ENCODE results near the gene RMND5B. TPM values are rescaled to one million over a fixed set of nuclear protein-coding genes. Genes with fewer than 3 reads are reported as not detected.
A peak's percentile ranks its signal among the peaks of the same experiment; 100 is the strongest.

The RMND5B gene, protein sequence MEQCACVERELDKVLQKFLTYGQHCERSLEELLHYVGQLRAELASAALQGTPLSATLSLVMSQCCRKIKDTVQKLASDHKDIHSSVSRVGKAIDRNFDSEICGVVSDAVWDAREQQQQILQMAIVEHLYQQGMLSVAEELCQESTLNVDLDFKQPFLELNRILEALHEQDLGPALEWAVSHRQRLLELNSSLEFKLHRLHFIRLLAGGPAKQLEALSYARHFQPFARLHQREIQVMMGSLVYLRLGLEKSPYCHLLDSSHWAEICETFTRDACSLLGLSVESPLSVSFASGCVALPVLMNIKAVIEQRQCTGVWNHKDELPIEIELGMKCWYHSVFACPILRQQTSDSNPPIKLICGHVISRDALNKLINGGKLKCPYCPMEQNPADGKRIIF
- total RNA-seq (10 to 100 TPM; 12.1 to 21.7 (median 17.4) TPM), polyA plus RNA-seq (10 to 100 TPM; 26.4 to 29.8 TPM)

DNA sequence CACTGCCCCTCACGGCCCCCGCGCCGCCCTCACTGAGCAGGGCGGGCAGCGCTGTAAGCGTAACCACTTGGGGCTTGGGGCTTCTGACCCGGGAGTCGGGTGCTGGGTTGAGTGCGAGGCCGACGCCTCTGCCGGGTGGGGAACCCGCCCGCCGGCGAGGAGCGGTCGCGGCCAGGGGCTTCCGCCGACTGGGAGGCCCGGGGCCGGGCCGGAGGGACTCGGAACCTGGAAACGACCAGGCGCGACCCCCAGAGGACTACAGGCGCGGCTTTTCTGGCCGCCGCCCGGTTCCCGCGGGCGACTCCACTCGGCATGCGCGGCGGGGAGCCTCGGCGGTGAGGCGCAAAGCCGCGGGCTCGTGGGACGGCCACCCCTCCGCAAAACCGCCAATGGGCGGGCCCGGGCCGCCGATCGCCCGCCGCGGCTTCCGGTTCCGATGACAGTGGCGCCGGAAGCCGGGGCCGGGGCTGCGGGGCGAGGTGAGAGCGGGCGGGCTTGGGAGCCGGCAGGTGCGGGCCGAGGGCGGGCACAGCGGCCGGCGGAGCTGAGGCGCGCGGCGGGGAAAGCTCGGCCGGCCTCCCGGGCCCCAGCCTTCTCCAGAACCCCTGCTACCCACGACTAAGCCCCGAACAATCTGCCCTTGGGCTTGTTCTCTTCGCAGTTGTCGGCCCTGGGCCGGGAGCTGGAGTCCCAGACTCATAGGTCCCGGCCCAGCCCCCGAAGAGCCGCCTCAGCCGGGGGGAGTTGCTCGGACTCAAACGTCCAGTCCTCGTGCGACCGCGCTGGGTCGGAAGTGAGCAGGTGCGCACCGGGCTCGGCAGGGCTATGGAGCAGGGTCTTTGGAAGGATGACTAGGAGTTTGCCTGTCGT, at the start of gene RMND5B:
TSS of gene RMND5B (plus strand) at position 439 of the 870 bp plus-strand sequence. CDS start 7,106 bp downstream, outside the sequence.
- peaks cover 3 to 8% (median 6%) of the 10 kb centered on the region in 3 donors for H3K4me1 ChIP-seq
- no peaks in the 10 kb centered on the region for H3K27me3 ChIP-seq
- no peaks in the 10 kb centered on the region for H3K36me3 ChIP-seq
- intact Hi-C loops (cut with DNase I), result no loop called here
- ATAC-seq, result peak; percentile 96 to 98 (median 98)
- DNase-seq, result peak; percentile 80 to 96 (median 88)
- H3K9me3 ChIP-seq, result no peaks in the 10 kb centered on the region
- H3K4me3 ChIP-seq, result peak within 1 kb of the TSS; percentile 84 to 98 (median 90)
- WGBS, 2 donors, result 0% methylated on average over 67 to 102 of the region's 102 CpGs
- H3K27ac ChIP-seq, result peak within 1 kb of the TSS; percentile 85 to 88 (median 85)
- TF ChIP-seq, protein P1, sequence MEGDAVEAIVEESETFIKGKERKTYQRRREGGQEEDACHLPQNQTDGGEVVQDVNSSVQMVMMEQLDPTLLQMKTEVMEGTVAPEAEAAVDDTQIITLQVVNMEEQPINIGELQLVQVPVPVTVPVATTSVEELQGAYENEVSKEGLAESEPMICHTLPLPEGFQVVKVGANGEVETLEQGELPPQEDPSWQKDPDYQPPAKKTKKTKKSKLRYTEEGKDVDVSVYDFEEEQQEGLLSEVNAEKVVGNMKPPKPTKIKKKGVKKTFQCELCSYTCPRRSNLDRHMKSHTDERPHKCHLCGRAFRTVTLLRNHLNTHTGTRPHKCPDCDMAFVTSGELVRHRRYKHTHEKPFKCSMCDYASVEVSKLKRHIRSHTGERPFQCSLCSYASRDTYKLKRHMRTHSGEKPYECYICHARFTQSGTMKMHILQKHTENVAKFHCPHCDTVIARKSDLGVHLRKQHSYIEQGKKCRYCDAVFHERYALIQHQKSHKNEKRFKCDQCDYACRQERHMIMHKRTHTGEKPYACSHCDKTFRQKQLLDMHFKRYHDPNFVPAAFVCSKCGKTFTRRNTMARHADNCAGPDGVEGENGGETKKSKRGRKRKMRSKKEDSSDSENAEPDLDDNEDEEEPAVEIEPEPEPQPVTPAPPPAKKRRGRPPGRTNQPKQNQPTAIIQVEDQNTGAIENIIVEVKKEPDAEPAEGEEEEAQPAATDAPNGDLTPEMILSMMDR (IDR thresholded peaks at IDR 0.05), result no peak
- FAIRE-seq, result no peak

DNA sequence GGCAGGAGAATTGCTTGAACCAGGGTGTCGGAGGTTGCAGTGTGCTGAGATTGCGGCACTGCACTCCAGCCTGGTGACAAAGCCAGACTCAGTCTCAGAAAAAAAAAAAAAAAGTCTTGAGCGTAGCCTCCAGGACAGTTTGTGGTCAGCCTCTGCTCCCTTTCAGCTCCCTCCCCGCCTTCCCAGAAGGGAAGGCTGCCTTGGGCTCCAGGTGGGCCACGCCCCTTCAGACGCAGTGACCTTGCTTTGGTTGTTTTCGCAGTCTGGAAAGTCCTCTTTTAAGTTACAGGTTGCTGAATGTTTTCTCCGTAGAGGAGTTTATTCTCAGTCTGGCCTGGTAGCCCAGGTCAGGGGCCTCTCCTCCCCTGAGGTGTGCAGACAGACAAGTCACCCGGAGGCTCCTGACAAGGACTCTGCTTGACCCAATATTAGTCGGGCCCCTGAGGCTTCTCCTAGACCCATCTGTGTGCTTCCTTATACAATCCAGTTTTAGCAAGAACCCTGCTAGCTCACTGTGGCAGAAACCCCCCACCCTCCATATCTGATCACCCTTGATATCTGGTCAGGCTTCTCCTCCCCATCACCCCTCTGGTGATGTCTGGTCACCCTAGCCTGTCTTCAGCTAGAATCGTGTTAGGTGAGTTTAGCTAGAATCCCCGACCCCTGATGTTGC, 49.1 kb upstream of the RMND5B start:
- DNase-seq (peak in 1 of 6 donors; percentile 26), ATAC-seq (peak in 3 of 4 donors; percentile 55 to 87 (median 63)), FAIRE-seq (no peak)
- H3K4me3 ChIP-seq, result no peak overlapping the region
- intact Hi-C loops (cut with DNase I), result no loop called here
- no peak overlapping the region for H3K27ac ChIP-seq
- H3K27me3 ChIP-seq, result no peaks in the 10 kb centered on the region
- TF ChIP-seq, protein P1 (IDR thresholded peaks at IDR 0.05), result no peak
- H3K36me3 ChIP-seq, result no peaks in the 10 kb centered on the region
- H3K9me3 ChIP-seq, result no peaks in the 10 kb centered on the region
- 48 to 49% methylated on average over 12 of the region's 12 CpGs for WGBS, 2 donors
- no peaks in the 10 kb centered on the region for H3K4me1 ChIP-seq

DNA sequence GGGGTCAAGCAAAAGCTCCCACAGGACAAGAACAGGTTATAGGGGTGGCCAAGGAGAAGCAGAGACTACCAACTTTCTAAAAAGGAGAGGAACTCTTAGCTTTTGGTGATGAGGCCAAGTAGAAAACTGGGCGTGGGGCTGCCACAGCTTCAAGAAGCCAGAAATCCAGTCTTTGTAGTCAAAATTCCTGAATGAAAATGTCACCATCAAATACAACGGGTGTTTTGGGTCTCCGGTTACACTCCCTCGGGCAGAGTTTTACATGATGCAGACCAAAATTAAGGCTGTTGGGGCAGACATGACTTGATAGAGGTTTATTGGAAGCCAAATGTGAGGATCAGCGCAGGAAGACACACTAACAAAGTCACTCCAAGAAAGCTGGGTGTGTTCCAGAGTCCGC, 46.9 kb upstream of the RMND5B start:
- FAIRE-seq, result no peak

DNA sequence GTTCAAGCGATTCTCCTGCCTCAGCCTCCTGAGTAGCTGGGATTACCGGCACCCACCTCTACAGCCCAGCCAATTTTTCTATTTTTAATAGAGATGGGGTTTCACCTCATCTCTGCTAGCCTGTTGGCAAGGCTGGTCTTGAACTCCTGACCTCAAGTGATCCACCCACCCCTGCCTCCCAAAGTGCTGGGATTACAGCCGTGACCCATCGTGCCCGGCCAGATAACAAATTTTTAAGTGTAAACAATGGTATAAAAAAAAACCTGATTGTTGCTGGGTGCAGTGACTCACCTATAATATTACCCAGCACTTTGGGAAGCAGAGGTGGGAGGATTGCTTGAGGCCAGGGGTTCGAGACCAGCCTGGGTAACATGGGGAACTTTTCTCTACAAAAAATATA, 45.5 kb upstream of the RMND5B start:
- 47 to 49% methylated on average over 6 of the region's 6 CpGs for WGBS, 2 donors
- DNase-seq (no peak), FAIRE-seq (no peak), ATAC-seq (no peak)
- no peaks in the 10 kb centered on the region for H3K9me3 ChIP-seq
- H3K4me1 ChIP-seq, result no peaks in the 10 kb centered on the region
- intact Hi-C loops (cut with DNase I), result no loop called here
- no peak overlapping the region for H3K4me3 ChIP-seq
- no peaks in the 10 kb centered on the region for H3K36me3 ChIP-seq
- H3K27me3 ChIP-seq, result peaks cover 0 to 3% (median 0%) of the 10 kb centered on the region in 4 donors
- H3K27ac ChIP-seq, result no peak overlapping the region
- TF ChIP-seq, protein P1 (IDR thresholded peaks at IDR 0.05), result no peak

More for the DNA sequence above, 46.9 kb upstream of the RMND5B start:
- Histone ChIP-seq H3K36me3 (no peaks in the 10 kb centered on the region), H3K4me1 (no peaks in the 10 kb centered on the region), H3K9me3 (no peaks in the 10 kb centered on the region), H3K4me3 (no peak overlapping the region), H3K27me3 (peaks cover 0 to 3% (median 0%) of the 10 kb centered on the region in 4 donors), H3K27ac (no peak overlapping the region)
- intact Hi-C loops (cut with DNase I), result no loop called here
- ATAC-seq (no peak), DNase-seq (no peak)
- 71 to 80% methylated on average over 6 of the region's 6 CpGs for WGBS, 2 donors
- TF ChIP-seq, protein P1 (IDR thresholded peaks at IDR 0.05), result no peak

Data from pancreas (tissue), 10 donors.